SK-N-SH treated with all-trans-retinoic acid at 6 μM for 48 hours (cell line): ENCODE results near the gene PRDM9.

Experiments
- PATZ1 ChIP-seq: fragments of 250-450 bp; sonication (Bioruptor Pico); IDR thresholded peaks from 2 replicates; pipeline ENCODE4 v1.8.0; 2020; ENCODE audit warnings: mild to moderate bottlenecking, moderate library complexity, borderline replicate concordance
- TCF4 ChIP-seq: fragments of 250-450 bp; sonication (Bioruptor Pico); IDR thresholded peaks from 2 replicates; pipeline ENCODE4 v1.8.0; 2021; ENCODE audit warnings: mild to moderate bottlenecking, moderate library complexity, borderline replicate concordance
- TOX ChIP-seq: fragments of 250-450 bp; sonication (Bioruptor Pico); IDR thresholded peaks from 2 replicates; pipeline ENCODE4 v1.8.0; 2021; ENCODE audit warnings: mild to moderate bottlenecking, moderate library complexity, borderline replicate concordance

DNA sequence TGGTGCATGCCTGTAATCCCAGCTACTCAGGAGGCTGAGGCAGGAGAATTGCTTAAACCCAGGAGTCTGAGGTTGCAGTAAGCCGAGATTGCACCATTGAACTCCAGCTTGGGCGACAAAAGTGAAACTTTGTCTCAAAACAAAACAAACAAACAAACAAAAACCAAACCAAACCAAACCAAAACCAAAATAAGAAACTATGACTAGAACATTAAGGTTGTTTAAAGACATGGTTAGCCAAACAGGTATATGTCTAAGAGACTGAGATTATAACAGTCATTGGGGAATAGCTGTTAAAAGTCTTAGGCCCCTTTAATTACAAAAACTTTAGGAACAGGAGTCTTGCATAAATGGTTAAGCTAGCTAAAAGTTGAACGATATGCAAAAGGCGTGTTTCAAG, 63.6 kb downstream of the PRDM9 start:
- TF ChIP-seq TOX (CRISPR knock-in tag) (no peak), TCF4 (CRISPR knock-in tag) (no peak), PATZ1 (CRISPR knock-in tag) (no peak)
